ENCODE data around the gene NACC1.

Gene NACC1

GRCh38 chr19:13092158-13092543 is 25.9 kb upstream of the NACC1 start:
- no peak for DNase-seq (ENCODE audit: low read depth)
- no peak for TF ChIP-seq CTCF (conservative IDR thresholded peaks at IDR 0.05; ENCODE audit: control insufficient read depth, insufficient read depth, low read depth, low read length)
- H3K4me3 ChIP-seq (ENCODE audit: control insufficient read depth, low read depth, low read length) = no peak overlapping the region

- peak; percentile 53 for DNase-seq (ENCODE audit: low read depth)
- TF ChIP-seq CTCF (conservative IDR thresholded peaks at IDR 0.05; ENCODE audit: control insufficient read depth, insufficient read depth, low read depth, low read length) = no peak
- H3K4me3 ChIP-seq (ENCODE audit: control insufficient read depth, low read depth, low read length) = no peak overlapping the region
Measured at GRCh38 chr19:13092606-13093235, 25.3 kb upstream of the NACC1 start.

GRCh38 chr19:13093407-13094105 is 24.5 kb upstream of the NACC1 start:
- DNase-seq (ENCODE audit: low read depth) = peak; percentile 82
- peak; percentile 82 for TF ChIP-seq CTCF (conservative IDR thresholded peaks at IDR 0.05; ENCODE audit: control insufficient read depth, insufficient read depth, low read depth, low read length)
- H3K4me3 ChIP-seq (ENCODE audit: control insufficient read depth, low read depth, low read length) = no peak overlapping the region

GRCh38 chr19:13094106-13094504 is 24.0 kb upstream of the NACC1 start:
- no peak for DNase-seq (ENCODE audit: low read depth)
- H3K4me3 ChIP-seq (ENCODE audit: control insufficient read depth, low read depth, low read length) = no peak overlapping the region
- TF ChIP-seq CTCF (conservative IDR thresholded peaks at IDR 0.05; ENCODE audit: control insufficient read depth, insufficient read depth, low read depth, low read length) = no peak

GRCh38 chr19:13094771-13095392 is 23.2 kb upstream of the NACC1 start:
- DNase-seq (ENCODE audit: low read depth) = no peak
- no peak for TF ChIP-seq CTCF (conservative IDR thresholded peaks at IDR 0.05; ENCODE audit: control insufficient read depth, insufficient read depth, low read depth, low read length)
- H3K4me3 ChIP-seq (ENCODE audit: control insufficient read depth, low read depth, low read length) = no peak overlapping the region

GRCh38 chr19:13095393-13095784 is 22.7 kb upstream of the NACC1 start:
- no peak overlapping the region for H3K4me3 ChIP-seq (ENCODE audit: control insufficient read depth, low read depth, low read length)
- TF ChIP-seq CTCF (conservative IDR thresholded peaks at IDR 0.05; ENCODE audit: control insufficient read depth, insufficient read depth, low read depth, low read length) = no peak
- no peak for DNase-seq (ENCODE audit: low read depth)
